Gastroesophageal sphincter (tissue), 3 donors: ENCODE results near the gene MYCBPAP.

Source experiments
- CTCF ChIP-seq, 4 experiments: fragments of 200-600 bp in 2 of 4; fragments of 450-650 bp in 2 of 4; sonication (generic) in 1 of 4; IDR thresholded peaks; one replicate each; pipeline ENCODE4 v1.5.1; 2017 to 2019; ENCODE audit warnings: antibody characterized with exemption in 4 of 4, mild to moderate bottlenecking in 2 of 4, moderate library complexity in 2 of 4
- POLR2A ChIP-seq, 2 donors: fragments of 450-650 bp; IDR thresholded peaks; one replicate each; pipeline ENCODE4 v1.6.1; 2017; ENCODE audit warnings: antibody characterized with exemption in 2 of 2, mild to moderate bottlenecking in 2 of 2, moderate library complexity in 1 of 2

- no peak for TF ChIP-seq CTCF (IDR thresholded peaks at IDR 0.05)
- no peak for TF ChIP-seq POLR2A (IDR thresholded peaks at IDR 0.05)
Observed at GRCh38 chr17:50499270-50499669, 9.0 kb upstream of the MYCBPAP start.
